ENCODE measurements around the gene NOVA2. TPM values are rescaled to one million over a fixed set of nuclear protein-coding genes. Genes with fewer than 3 reads are reported as not detected.

Gene NOVA2
- total and polyA plus RNA-seq, 8 donors, result 6.4 to 13.9 (median 11.5) TPM

GRCh38 chr19:45953676-45954075 lies 20.0 kb downstream of the NOVA2 start:
- H3K27me3 ChIP-seq, result peaks cover 0 to 62% of the 10 kb centered on the region in 2 donors
- intact Hi-C loops (cut with DNase I), result no loop called here

GRCh38 chr19:45952686-45953505 lies 20.8 kb downstream of the NOVA2 start:
- peak overlapping the region in 1 of 2 donors; percentile 2 for H3K4me3 ChIP-seq
- H3K27ac ChIP-seq, result peak overlapping the region in 1 of 2 donors; percentile 48
- peaks cover 0 to 56% of the 10 kb centered on the region in 2 donors for H3K27me3 ChIP-seq
- peak in 2 of 4 donors; percentile 59 to 70 for DNase-seq
- intact Hi-C loops (cut with DNase I), result no loop called here
- no peak for TF ChIP-seq CTCF (IDR thresholded peaks at IDR 0.05)
- ATAC-seq, result peak; percentile 84
- H3K36me3 ChIP-seq, result peaks cover 0 to 6% of the 10 kb centered on the region in 2 donors
- H3K9me3 ChIP-seq, result no peaks in the 10 kb centered on the region
- peaks cover 0 to 14% of the 10 kb centered on the region in 2 donors for H3K4me1 ChIP-seq

More at GRCh38 chr19:45953676-45954075, 20.0 kb downstream of the NOVA2 start:
- no peak for ATAC-seq
- H3K9me3 ChIP-seq, result no peaks in the 10 kb centered on the region
- no peak overlapping the region for H3K4me3 ChIP-seq
- H3K27ac ChIP-seq, result peak overlapping the region in 1 of 2 donors; percentile 48
- no peak for TF ChIP-seq CTCF (IDR thresholded peaks at IDR 0.05)
- peaks cover 0 to 14% of the 10 kb centered on the region in 2 donors for H3K4me1 ChIP-seq
- DNase-seq, result no peak
- H3K36me3 ChIP-seq, result peaks cover 0 to 6% of the 10 kb centered on the region in 2 donors

- no peaks in the 10 kb centered on the region for H3K9me3 ChIP-seq
- no peak for ATAC-seq
- peaks cover 0 to 14% of the 10 kb centered on the region in 2 donors for H3K4me1 ChIP-seq
- TF ChIP-seq CTCF (IDR thresholded peaks at IDR 0.05), result no peak
- peaks cover 0 to 6% of the 10 kb centered on the region in 2 donors for H3K36me3 ChIP-seq
- peaks cover 0 to 56% of the 10 kb centered on the region in 2 donors for H3K27me3 ChIP-seq
- H3K4me3 ChIP-seq, result no peak overlapping the region
- no peak overlapping the region for H3K27ac ChIP-seq
- DNase-seq, result no peak
- intact Hi-C loops (cut with DNase I), result no loop called here
Measured at GRCh38 chr19:45952341-45952685, 21.4 kb downstream of the NOVA2 start.

- Histone ChIP-seq H3K9me3 (no peaks in the 10 kb centered on the region), H3K27me3 (peaks cover 0 to 36% of the 10 kb centered on the region in 2 donors), H3K4me3 (no peak overlapping the region), H3K36me3 (peaks cover 0 to 6% of the 10 kb centered on the region in 2 donors), H3K4me1 (peaks cover 0 to 2% of the 10 kb centered on the region in 2 donors), H3K27ac (no peak overlapping the region)
- intact Hi-C loops (cut with DNase I), result no loop called here
- no peak for DNase-seq
- ATAC-seq, result no peak
- TF ChIP-seq CTCF (IDR thresholded peaks at IDR 0.05), result no peak
Measured at GRCh38 chr19:45947926-45948325, 25.7 kb downstream of the NOVA2 start.

GRCh38 chr19:45940515-45940805 lies 33.2 kb downstream of the NOVA2 start:
- TF ChIP-seq CTCF (IDR thresholded peaks at IDR 0.05), result no peak
- Histone ChIP-seq H3K9me3 (no peaks in the 10 kb centered on the region), H3K27me3 (peaks cover 11 to 75% of the 10 kb centered on the region in 2 donors), H3K4me3 (no peak overlapping the region), H3K36me3 (peaks cover 0 to 5% of the 10 kb centered on the region in 2 donors), H3K27ac (no peak overlapping the region), H3K4me1 (no peaks in the 10 kb centered on the region)
- intact Hi-C loops (cut with DNase I), result no loop called here
- ATAC-seq (no peak), DNase-seq (no peak)

All from left lung (tissue), 10 donors.